Measurements from ENCODE around the gene HTRA3. TPM values are rescaled to one million over a fixed set of nuclear protein-coding genes. Genes with fewer than 3 reads are reported as not detected.

Gene HTRA3
- total RNA-seq, 2 experiments from 2014 or later = not detected

DNA sequence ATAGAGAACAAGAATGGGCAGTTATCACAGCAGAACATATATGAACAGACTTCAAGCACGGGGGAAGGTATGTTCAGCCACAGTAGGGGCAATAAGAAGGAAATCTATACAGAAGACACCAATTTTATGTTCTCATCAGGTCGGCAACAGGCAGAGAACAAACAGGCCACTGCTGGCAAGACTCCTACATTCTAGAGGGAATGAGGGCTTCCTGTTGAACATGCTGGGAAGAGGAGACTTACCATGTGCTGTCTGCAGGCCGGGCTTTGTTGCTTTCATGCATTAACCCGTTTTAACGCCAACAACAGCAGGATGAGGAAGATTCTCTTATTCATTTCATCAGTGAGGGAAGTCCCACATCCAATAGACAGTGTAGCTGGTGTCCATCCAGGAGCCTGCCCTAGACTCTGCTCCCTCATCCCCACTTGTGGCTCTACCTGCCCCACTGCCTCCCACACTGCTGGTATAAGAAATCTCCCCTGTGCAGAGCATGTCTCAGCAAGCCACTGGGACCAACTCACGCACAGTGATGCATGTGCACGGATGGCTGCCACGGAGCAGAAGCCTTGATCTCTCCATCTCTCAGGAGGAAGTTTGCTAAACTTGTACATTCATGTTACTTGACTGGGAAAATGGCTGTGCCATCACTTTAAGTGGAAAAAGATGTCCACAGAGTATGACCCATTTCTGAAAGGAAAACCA, 86.5 kb downstream of the HTRA3 start:
- no peaks in the 10 kb centered on the region for H3K9me3 Mint-ChIP-seq
- DNase-seq = no peak
- no peaks in the 10 kb centered on the region for H3K36me3 Mint-ChIP-seq (ENCODE audit: low read depth)
- no peaks in the 10 kb centered on the region for H3K4me1 Mint-ChIP-seq
- ChIA-PET CTCF (no interaction called here), POLR2A (no interaction called here)
- H3K27me3 Mint-ChIP-seq = no peaks in the 10 kb centered on the region
- H3K27ac Mint-ChIP-seq = no peak overlapping the region
- H3K4me3 Mint-ChIP-seq = no peak overlapping the region

Other genes starting within 250 kb of the HTRA3 start
- under 1 TPM; 0.30 to 0.79 TPM for gene ABLIM2, start 110.9 kb upstream of the HTRA3 start, total RNA-seq
- 10 to 100 TPM in 1 of 2 experiments, 1 to 10 TPM in 1; 8.2 to 10.8 TPM for gene SH3TC1, start 70.5 kb upstream of the HTRA3 start, total RNA-seq
- 10 to 100 TPM; 13.8 to 15.4 TPM for gene ACOX3, start 171.0 kb downstream of the HTRA3 start, total RNA-seq
- 10 to 100 TPM; 17.5 to 21.4 TPM for gene TRMT44, start 171.0 kb downstream of the HTRA3 start, total RNA-seq